Adrenal gland (tissue), 12 donors: Measurements from ENCODE around the gene ADNP2. TPM values are rescaled to one million over a fixed set of nuclear protein-coding genes. Genes with fewer than 3 reads are reported as not detected.

ENCODE experiments used
- DNase-seq, 7 donors: peaks; one replicate each; pipeline ENCODE4 v3.0.0-alpha.2; 2019 to 2020
- H3K27ac ChIP-seq, 5 donors: fragments of 200-600 bp; sonication (generic) in 4 of 5; 1 replicate in 3 of 5; 2 replicates in 2 of 5; pipeline versions ENCODE4 v1.5.1 to v1.8.0; 2016 to 2020; ENCODE audit warnings: mild to moderate bottlenecking in 1 of 5
- H3K27me3 ChIP-seq: fragments of 200-600 bp; 2 replicates; pipeline ENCODE4 v1.8.0; 2021
- H3K36me3 ChIP-seq, 2 donors: fragments of 200-600 bp; replicated peaks in 1 of 2; 1 replicate in 1 of 2; 2 replicates in 1 of 2; pipeline versions ENCODE4 v1.5.1 to v1.8.0; 2018 to 2022
- H3K4me1 ChIP-seq, 2 donors: fragments of 200-600 bp; replicated peaks in 1 of 2; 1 replicate in 1 of 2; 2 replicates in 1 of 2; pipeline versions ENCODE4 v1.5.1 to v1.8.0; 2018 to 2021
- H3K4me3 ChIP-seq, 4 donors: fragments of 200-600 bp; sonication (generic) in 3 of 4; one replicate each; pipeline ENCODE4 v1.5.1; 2016 to 2018
- H3K9me3 ChIP-seq, 3 donors: fragments of 200-600 bp; sonication (generic) in 1 of 3; replicated peaks in 1 of 3; 1 replicate in 2 of 3; 2 replicates in 1 of 3; pipeline versions ENCODE4 v1.5.1 to v1.8.0; 2016 to 2021
- POLR2A ChIP-seq, 2 donors: fragments of 450-650 bp; IDR thresholded peaks; one replicate each; pipeline ENCODE4 v1.6.1; 2017; ENCODE audit warnings: antibody characterized with exemption in 2 of 2, mild to moderate bottlenecking in 2 of 2, moderate library complexity in 1 of 2
- WGBS, 4 donors: extraction: QIAGEN DNeasy Blood & Tissue Kit in 2 of 4; methylation state at CpG; one replicate each; pipeline versions ENCODE4 v1.1.5 to v1.1.7; 2013 to 2017; 5-methylcytosine and 5-hydroxymethylcytosine counted together
- intact Hi-C, 2 donors: fragments of 100-400 bp; cut with DNase I; formaldehyde crosslinking; loops; one replicate each; pipeline versions ENCODE4 v1.14.1 to v1.15.0; 2022 to 2023
- polyA plus RNA-seq, 3 donors: library from polyadenylated mRNA; stranded (reverse); fragments of 200-250 nt in 2 of 3; fragments of 350-450 nt in 1 of 3; fragmentation: Illumina TruSeq in 1 of 3; extraction: RNeasy Lipid Tissue Mini Kit (QIAGEN cat#74804) in 1 of 3; gene quantifications; one replicate each; pipeline ENCODE4 v1.2.3, GENCODE V29; 2013 to 2014
- total RNA-seq, 9 donors: library from RNA; depleted of rRNA in 4 of 9; stranded (reverse); fragments of >200 nt in 4 of 9; fragments of 120-200 nt in 1 of 9; fragmentation: NEBNext Ultra II Directional in 1 of 9; extraction: Animal tissue kit (Norgen Biotek cat#: 25700) in 1 of 9; gene quantifications; one replicate each; pipeline versions ENCODE4 v1.1.0 to v1.2.4, GENCODE V29; 2013 to 2023
- TF ChIP-seq, protein P1 (sequence below), 6 experiments: fragments of 450-650 bp in 4 of 6; fragments of 200-600 bp in 2 of 6; sonication (generic) in 1 of 6; IDR thresholded peaks; 1 replicate in 5 of 6; 2 replicates in 1 of 6; pipeline versions ENCODE4 v1.5.1 to v1.8.0; 2016 to 2021; ENCODE audit warnings: antibody characterized with exemption in 6 of 6, mild to moderate bottlenecking in 2 of 6, moderate library complexity in 1 of 6
- donor health status: healthy with polysubstance abuse.
- donor health status: Bipolar disorder and iron deficiency.
- donor health status: DM: yes; HTN: yes; CAD: no.
- donor health status: DM: no; HTN: no; CAD: no.
- donor health status: DM: no; HTN: no; CAD: no.
- donor health status: DM: yes; HTN: yes; CAD: no.

The ADNP2 gene
- total and polyA plus RNA-seq, 12 donors = 4.7 to 18.3 (median 10.7) TPM

GRCh38 chr18:80129672-80130367, 20.8 kb downstream of the ADNP2 start:
- no peaks in the 10 kb centered on the region for H3K36me3 ChIP-seq
- no peak for DNase-seq
- no peaks in the 10 kb centered on the region for H3K4me1 ChIP-seq
- 67 to 97% (median 94%) methylated on average over 7 of the region's 7 CpGs for WGBS, 4 donors
- TF ChIP-seq, protein P1, sequence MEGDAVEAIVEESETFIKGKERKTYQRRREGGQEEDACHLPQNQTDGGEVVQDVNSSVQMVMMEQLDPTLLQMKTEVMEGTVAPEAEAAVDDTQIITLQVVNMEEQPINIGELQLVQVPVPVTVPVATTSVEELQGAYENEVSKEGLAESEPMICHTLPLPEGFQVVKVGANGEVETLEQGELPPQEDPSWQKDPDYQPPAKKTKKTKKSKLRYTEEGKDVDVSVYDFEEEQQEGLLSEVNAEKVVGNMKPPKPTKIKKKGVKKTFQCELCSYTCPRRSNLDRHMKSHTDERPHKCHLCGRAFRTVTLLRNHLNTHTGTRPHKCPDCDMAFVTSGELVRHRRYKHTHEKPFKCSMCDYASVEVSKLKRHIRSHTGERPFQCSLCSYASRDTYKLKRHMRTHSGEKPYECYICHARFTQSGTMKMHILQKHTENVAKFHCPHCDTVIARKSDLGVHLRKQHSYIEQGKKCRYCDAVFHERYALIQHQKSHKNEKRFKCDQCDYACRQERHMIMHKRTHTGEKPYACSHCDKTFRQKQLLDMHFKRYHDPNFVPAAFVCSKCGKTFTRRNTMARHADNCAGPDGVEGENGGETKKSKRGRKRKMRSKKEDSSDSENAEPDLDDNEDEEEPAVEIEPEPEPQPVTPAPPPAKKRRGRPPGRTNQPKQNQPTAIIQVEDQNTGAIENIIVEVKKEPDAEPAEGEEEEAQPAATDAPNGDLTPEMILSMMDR (IDR thresholded peaks at IDR 0.05) = no peak
- TF ChIP-seq POLR2A (IDR thresholded peaks at IDR 0.05) = no peak
- intact Hi-C loops = no loop called here
- H3K9me3 ChIP-seq = no peaks in the 10 kb centered on the region
- no peak overlapping the region for H3K4me3 ChIP-seq
- no peak overlapping the region for H3K27ac ChIP-seq
- no peaks in the 10 kb centered on the region for H3K27me3 ChIP-seq

DNA sequence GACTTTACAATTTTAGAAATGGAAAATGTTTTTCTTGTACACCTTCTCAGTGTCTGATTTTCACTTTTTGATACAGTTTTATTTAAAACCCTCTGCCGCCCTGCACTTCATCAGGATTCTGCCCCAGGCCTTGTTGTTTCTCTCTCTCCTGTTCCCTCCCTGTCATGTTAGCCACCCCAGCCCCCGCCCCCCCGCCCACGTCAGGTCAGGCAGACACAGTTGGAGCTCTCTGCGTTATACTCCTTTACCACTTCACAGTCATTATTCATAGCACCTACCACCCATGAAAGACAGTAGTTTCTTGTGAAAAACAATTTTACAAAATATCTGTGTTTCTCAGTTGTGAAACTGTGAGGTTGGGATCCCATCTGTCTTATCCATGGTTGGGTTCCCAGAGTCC, 21.5 kb downstream of the ADNP2 start:
- no peak overlapping the region for H3K27ac ChIP-seq
- no peak for DNase-seq
- intact Hi-C loops = no loop called here
- no peak overlapping the region for H3K4me3 ChIP-seq
- H3K4me1 ChIP-seq = no peaks in the 10 kb centered on the region
- TF ChIP-seq, protein P1 (IDR thresholded peaks at IDR 0.05) = no peak
- no peak for TF ChIP-seq POLR2A (IDR thresholded peaks at IDR 0.05)
- no peaks in the 10 kb centered on the region for H3K9me3 ChIP-seq
- H3K36me3 ChIP-seq = peaks cover 0 to 5% of the 10 kb centered on the region in 2 donors
- H3K27me3 ChIP-seq = no peaks in the 10 kb centered on the region
- WGBS, 4 donors = 70 to 96% (median 89%) methylated on average over 5 of the region's 5 CpGs

- TF ChIP-seq, protein P1 (IDR thresholded peaks at IDR 0.05) = no peak
- no peak for DNase-seq
- Histone ChIP-seq H3K4me1 (no peaks in the 10 kb centered on the region), H3K27me3 (no peaks in the 10 kb centered on the region), H3K27ac (no peak overlapping the region), H3K36me3 (peaks cover 0 to 23% of the 10 kb centered on the region in 2 donors), H3K4me3 (no peak overlapping the region), H3K9me3 (no peaks in the 10 kb centered on the region)
- 89 to 94% (median 91%) methylated on average over 3 of the region's 3 CpGs for WGBS, 4 donors
- intact Hi-C loops = no loop called here
Measured at GRCh38 chr18:80132180-80132812, 23.2 kb downstream of the ADNP2 start.

DNA sequence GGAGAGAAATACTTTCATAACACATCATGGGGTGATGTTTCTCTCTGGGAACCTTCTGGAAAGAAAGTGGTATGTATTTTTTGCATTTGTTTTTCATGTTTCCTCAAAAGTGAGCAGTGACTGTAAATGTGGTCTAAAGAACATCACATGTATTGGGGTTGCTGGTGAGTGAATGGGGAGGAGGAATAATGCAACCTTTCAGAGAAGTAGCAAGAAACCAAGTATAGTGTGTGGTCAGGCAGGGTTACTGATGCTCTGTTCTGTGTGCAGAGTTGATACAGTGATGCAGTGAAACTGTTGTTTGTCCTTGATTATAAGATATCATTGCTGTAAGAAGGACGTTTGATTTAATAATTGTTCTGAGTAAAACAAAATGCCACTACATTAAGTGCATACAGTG, 24.1 kb downstream of the ADNP2 start:
- DNase-seq = no peak
- Histone ChIP-seq H3K27ac (no peak overlapping the region), H3K9me3 (no peaks in the 10 kb centered on the region), H3K36me3 (peaks cover 0 to 31% of the 10 kb centered on the region in 2 donors), H3K27me3 (no peaks in the 10 kb centered on the region), H3K4me1 (no peaks in the 10 kb centered on the region), H3K4me3 (no peak overlapping the region)
- intact Hi-C loops = no loop called here
- no peak for TF ChIP-seq POLR2A (IDR thresholded peaks at IDR 0.05)
- TF ChIP-seq, protein P1 (IDR thresholded peaks at IDR 0.05) = no peak
- 29 to 54% (median 39%) methylated on average over 1 of the region's 1 CpG for WGBS, 4 donors
